Measurements from ENCODE around the gene ALX3.

The ALX3 gene

GRCh38 chr1:110070671-110071242 lies at the start of gene ALX3:
TSS of gene ALX3 (minus strand) at chr1:110070672. CDS start at chr1:110070612, 60 bp downstream.
- DNase-seq (ENCODE audit: low read depth): no peak

GRCh38 chr1:110119843-110120242 lies 49.4 kb upstream of the ALX3 start:
- no peak for DNase-seq (ENCODE audit: low read depth)

- no peak for DNase-seq (ENCODE audit: low read depth)
Measured at GRCh38 chr1:110118636-110119396, 48.3 kb upstream of the ALX3 start.

- no peak for DNase-seq (ENCODE audit: low read depth)
Measured at GRCh38 chr1:110114784-110115183, 44.3 kb upstream of the ALX3 start.

- DNase-seq (ENCODE audit: low read depth): no peak
Measured at GRCh38 chr1:110114173-110114572, 43.7 kb upstream of the ALX3 start.

- DNase-seq (ENCODE audit: low read depth): no peak
Measured at GRCh38 chr1:110113551-110113950, 43.1 kb upstream of the ALX3 start.

- no peak for DNase-seq (ENCODE audit: low read depth)
Measured at GRCh38 chr1:110112656-110113055, 42.2 kb upstream of the ALX3 start.

GRCh38 chr1:110112143-110112542 lies 41.7 kb upstream of the ALX3 start, which contains the start of gene UBL4B:
TSS of gene UBL4B (plus strand) at chr1:110112443. CDS start at chr1:110112535, 92 bp downstream.
- no peak for DNase-seq (ENCODE audit: low read depth)

- DNase-seq (ENCODE audit: low read depth): no peak
Measured at GRCh38 chr1:110111081-110111480, 40.6 kb upstream of the ALX3 start.

- no peak for DNase-seq (ENCODE audit: low read depth)
Measured at GRCh38 chr1:110107867-110108469, 37.5 kb upstream of the ALX3 start.

- no peak for DNase-seq (ENCODE audit: low read depth)
Measured at GRCh38 chr1:110106013-110106941, 35.8 kb upstream of the ALX3 start.

GRCh38 chr1:110102081-110102480 lies 31.6 kb upstream of the ALX3 start:
- no peak for DNase-seq (ENCODE audit: low read depth)

- DNase-seq (ENCODE audit: low read depth): no peak
Measured at GRCh38 chr1:110100335-110100734, 29.9 kb upstream of the ALX3 start.

- no peak for DNase-seq (ENCODE audit: low read depth)
Measured at GRCh38 chr1:110098222-110099026, 28.0 kb upstream of the ALX3 start.

GRCh38 chr1:110097507-110098221 lies 27.2 kb upstream of the ALX3 start:
- no peak for DNase-seq (ENCODE audit: low read depth)

- no peak for DNase-seq (ENCODE audit: low read depth)
Measured at GRCh38 chr1:110094931-110095654, 24.6 kb upstream of the ALX3 start.

GRCh38 chr1:110092991-110093390 lies 22.5 kb upstream of the ALX3 start:
- no peak for DNase-seq (ENCODE audit: low read depth)

GRCh38 chr1:110091791-110092190 lies 21.3 kb upstream of the ALX3 start:
- DNase-seq (ENCODE audit: low read depth): no peak

- DNase-seq (ENCODE audit: low read depth): no peak
Measured at GRCh38 chr1:110091381-110091780, 20.9 kb upstream of the ALX3 start.
